ENCODE measurements around the gene HID1. TPM values are rescaled to one million over a fixed set of nuclear protein-coding genes. Genes with fewer than 3 reads are reported as not detected.
"Not testable (repeated sequence)": the region's sequence is repeated elsewhere in the genome, so short reads cannot be mapped to it uniquely, and the experiment has no call there.

HID1 gene
- total RNA-seq, 1 experiment from 2014 or later: 12.7 TPM

- Histone ChIP-seq H3K23me2 (ENCODE audit: insufficient read length, low read depth, low read length, poor library complexity, severe bottlenecking) (peaks cover 18% of the 10 kb centered on the region), H2AFZ (ENCODE audit: low read length) (no peak overlapping the region), H3K79me1 (ENCODE audit: insufficient read depth, low read depth, low read length, poor library complexity, severe bottlenecking) (peaks cover 8% of the 10 kb centered on the region), H3K27me3 (ENCODE audit: insufficient read depth, low read length) (no peaks in the 10 kb centered on the region), H3K4me2 (ENCODE audit: insufficient read depth, insufficient read length, low read length) (peak overlapping the region; percentile 56), H3K9ac (ENCODE audit: extremely low read depth, insufficient read length, low read length) (no peak overlapping the region), H3K9me3 (ENCODE audit: control insufficient read depth, low read depth, low read length) (no peaks in the 10 kb centered on the region), H4K20me1 (ENCODE audit: control insufficient read depth, insufficient read depth, insufficient read length) (no peaks in the 10 kb centered on the region), H2AK5ac (ENCODE audit: insufficient read length, low read length) (no peak overlapping the region), H2BK15ac (ENCODE audit: low read depth, low read length) (no peak overlapping the region), H4K5ac (ENCODE audit: insufficient read length, low read depth, low read length) (no peak overlapping the region), H2BK5ac (ENCODE audit: insufficient read length, low read length) (no peak overlapping the region), H2BK20ac (ENCODE audit: low read depth, low read length, poor library complexity, severe bottlenecking) (no peak overlapping the region), H3T11ph (ENCODE audit: low read length) (no peak overlapping the region), H3K18ac (ENCODE audit: insufficient read length, low read depth, low read length) (no peak overlapping the region), H3K4me1 (ENCODE audit: insufficient read depth, low read length) (peaks cover 3% of the 10 kb centered on the region; the same call in 1 of the 2 replicates), H3K56ac (ENCODE audit: insufficient read length, low read depth, low read length) (no peak overlapping the region), H4K8ac (replicated peaks; ENCODE audit: insufficient read length, low read depth, low read length) (no peak overlapping the region), H4K91ac (ENCODE audit: insufficient read length, low read depth, low read length) (no peak overlapping the region), H3K27ac (ENCODE audit: insufficient read length, low read depth, low read length) (no peak overlapping the region), H3K79me2 (ENCODE audit: insufficient read depth, low read length) (peaks cover 9% of the 10 kb centered on the region; the same call in 1 of the 2 replicates), H3K23ac (ENCODE audit: insufficient read length, low read depth, low read length) (no peak overlapping the region), H3K14ac (ENCODE audit: insufficient read depth, low read length) (no peak overlapping the region), H3K4ac (ENCODE audit: low read depth, low read length) (no peak overlapping the region), H2BK12ac (ENCODE audit: insufficient read length, low read depth, low read length) (no peak overlapping the region), H2BK120ac (ENCODE audit: low read depth, low read length, poor library complexity, severe bottlenecking) (no peak overlapping the region)
- H3K27me3 Mint-ChIP-seq (ENCODE audit: low read depth): no peaks in the 10 kb centered on the region; the same call in 1 of the 2 replicates
- DNase-seq: no peak
- peaks cover 18 to 20% of the 10 kb centered on the region in 2 experiments for H3K4me1 Mint-ChIP-seq
- WGBS (ENCODE audit: extremely low coverage, insufficient read length, low lambda C conversion rate): no CpG with 5 or more reads among the region's 3 CpGs
- no peak overlapping the region for H3K27ac Mint-ChIP-seq
- no peak overlapping the region; a peak in 1 of 5 replicates for H3K4me3 Mint-ChIP-seq
- no peak for TF ChIP-seq CTCF (conservative IDR thresholded peaks at IDR 0.05)
- no peaks in the 10 kb centered on the region; a peak in 1 of 5 replicates for H3K9me3 Mint-ChIP-seq
- peaks cover 0 to 2% (median 0%) of the 10 kb centered on the region in 3 experiments; a peak in 1 of 7 replicates for H3K36me3 Mint-ChIP-seq (ENCODE audit: insufficient read depth in 1 of 3, low read depth in 3 of 3)
Measured at GRCh38 chr17:74986206-74986576, 13.6 kb upstream of the HID1 start.

- not testable (repeated sequence) for H2BK5ac ChIP-seq (ENCODE audit: insufficient read length, low read length); H3K4ac ChIP-seq (ENCODE audit: low read depth, low read length); H3K27ac ChIP-seq (ENCODE audit: insufficient read length, low read depth, low read length); H2BK12ac ChIP-seq (ENCODE audit: insufficient read length, low read depth, low read length); H4K20me1 ChIP-seq (ENCODE audit: control insufficient read depth, insufficient read depth, insufficient read length); H2BK20ac ChIP-seq (ENCODE audit: low read depth, low read length, poor library complexity, severe bottlenecking); H3K23ac ChIP-seq (ENCODE audit: insufficient read length, low read depth, low read length); H3K27me3 ChIP-seq (ENCODE audit: insufficient read depth, low read length); H3K4me1 ChIP-seq (ENCODE audit: insufficient read depth, low read length); H3K79me2 ChIP-seq (ENCODE audit: insufficient read depth, low read length); H3K23me2 ChIP-seq (ENCODE audit: insufficient read length, low read depth, low read length, poor library complexity, severe bottlenecking); H4K8ac ChIP-seq (replicated peaks; ENCODE audit: insufficient read length, low read depth, low read length); H2BK120ac ChIP-seq (ENCODE audit: low read depth, low read length, poor library complexity, severe bottlenecking); DNase-seq; H3K9me3 Mint-ChIP-seq; H4K91ac ChIP-seq (ENCODE audit: insufficient read length, low read depth, low read length); H2BK15ac ChIP-seq (ENCODE audit: low read depth, low read length); H3K36me3 Mint-ChIP-seq (ENCODE audit: insufficient read depth in 1 of 3, low read depth in 3 of 3); H3K56ac ChIP-seq (ENCODE audit: insufficient read length, low read depth, low read length); H2AFZ ChIP-seq (ENCODE audit: low read length); H2AK5ac ChIP-seq (ENCODE audit: insufficient read length, low read length); H4K5ac ChIP-seq (ENCODE audit: insufficient read length, low read depth, low read length); H3K79me1 ChIP-seq (ENCODE audit: insufficient read depth, low read depth, low read length, poor library complexity, severe bottlenecking); H3T11ph ChIP-seq (ENCODE audit: low read length); H3K9me3 ChIP-seq (ENCODE audit: control insufficient read depth, low read depth, low read length)
- H3K4me3 Mint-ChIP-seq: peak overlapping the region; percentile 80 to 90
- Histone ChIP-seq H3K18ac (ENCODE audit: insufficient read length, low read depth, low read length) (peak overlapping the region; percentile 68), H3K14ac (ENCODE audit: insufficient read depth, low read length) (peak overlapping the region; percentile 79), H3K4me2 (ENCODE audit: insufficient read depth, insufficient read length, low read length) (peak overlapping the region; percentile 88), H3K9ac (ENCODE audit: extremely low read depth, insufficient read length, low read length) (peak overlapping the region; percentile 84)
- H3K27ac Mint-ChIP-seq: peak overlapping the region in 1 of 3 experiments; percentile 75; a peak in 3 of 7 replicates
- H3K4me1 Mint-ChIP-seq: peaks cover 11 to 14% of the 10 kb centered on the region in 2 experiments
- peaks cover 18% of the 10 kb centered on the region for H3K27me3 Mint-ChIP-seq (ENCODE audit: low read depth)
- WGBS (ENCODE audit: extremely low coverage, insufficient read length, low lambda C conversion rate): no CpG with 5 or more reads among the region's 14 CpGs
Measured at GRCh38 chr17:74982663-74983313, 10.2 kb upstream of the HID1 start.

Data from H9 (cell line).